ENCODE results near the gene TIMD4. TPM values are rescaled to one million over a fixed set of nuclear protein-coding genes. Genes with fewer than 3 reads are reported as not detected.
"Not testable (repeated sequence)": the region's sequence is repeated elsewhere in the genome, so short reads cannot be mapped to it uniquely, and the experiment has no call there.

The TIMD4 gene
- total and polyA plus RNA-seq, 2 donors (not counting 1 experiment from before 2014, with no cell fraction given): 0.07 TPM; not detected in 1

- no peaks in the 10 kb centered on the region for H3K9me3 Mint-ChIP-seq (ENCODE audit: insufficient read depth)
- no peak for DNase-seq
- ChIA-PET CTCF (no interaction called here), POLR2A (no interaction called here)
- Histone ChIP-seq H3K4me1 (ENCODE audit: control insufficient read depth in 2 of 2, insufficient read depth in 2 of 2, low read length in 2 of 2) (no peaks in the 10 kb centered on the region), H3K36me3 (replicated peaks in 1 of 2; ENCODE audit: control extremely low read depth in 1 of 2, control insufficient read depth in 1 of 2, extremely low read depth in 1 of 2, insufficient read depth in 2 of 2, low read length in 1 of 2) (no peaks in the 10 kb centered on the region), H3K9ac (ENCODE audit: low read length) (no peak overlapping the region), H3K9me3 (ENCODE audit: control extremely low read depth in 1 of 3, control insufficient read depth in 2 of 3, insufficient read depth in 1 of 3, low read length in 2 of 3) (no peaks in the 10 kb centered on the region), H3K4me3 (ENCODE audit: control extremely low read depth in 1 of 5, extremely low read depth in 1 of 5, insufficient read depth in 1 of 5, low read depth in 2 of 5, low read length in 4 of 5) (no peak overlapping the region), H3K79me2 (ENCODE audit: control insufficient read depth, insufficient read depth, low read length) (no peaks in the 10 kb centered on the region), H4K20me1 (ENCODE audit: control insufficient read depth, insufficient read depth, low read length, poor library complexity, severe bottlenecking) (no peaks in the 10 kb centered on the region), H3K27ac (ENCODE audit: low read length in 2 of 2) (no peak overlapping the region), H3K27me3 (replicated peaks in 1 of 4; ENCODE audit: control extremely low read depth in 1 of 4, control insufficient read depth in 3 of 4, insufficient read depth in 4 of 4, low read length in 3 of 4) (no peaks in the 10 kb centered on the region), H2AFZ (ENCODE audit: insufficient read depth, low read depth, low read length, poor library complexity, severe bottlenecking) (no peak overlapping the region), H3K4me2 (replicated peaks; ENCODE audit: low read depth, low read length, poor library complexity, severe bottlenecking) (no peak overlapping the region)
- WGBS (ENCODE audit: insufficient coverage): 100% methylated on average over 1 of the region's 3 CpGs
- TF ChIP-seq EZH2 (IDR thresholded peaks at IDR 0.05; ENCODE audit: borderline replicate concordance, insufficient read depth, low read depth, low read length, poor library complexity, severe bottlenecking) (no peak), CTCF (IDR thresholded peaks at IDR 0.05) (no peak)
- no peaks in the 10 kb centered on the region for H3K27me3 Mint-ChIP-seq
- no peaks in the 10 kb centered on the region for H3K4me1 Mint-ChIP-seq
- intact Hi-C loops (cut with micrococcal nuclease): no loop called here
- no peak overlapping the region for H3K27ac Mint-ChIP-seq
- ATAC-seq (ENCODE audit: low read depth): no peak
- H3K4me3 Mint-ChIP-seq: no peak overlapping the region
Measured at GRCh38 chr5:156929366-156929948, 33.6 kb downstream of the TIMD4 start.

GRCh38 chr5:156927545-156927944, 35.5 kb downstream of the TIMD4 start:
- Mint-ChIP-seq H3K27ac (no peak overlapping the region), H3K4me3 (no peak overlapping the region), H3K27me3 (no peaks in the 10 kb centered on the region), H3K4me1 (peaks cover 1% of the 10 kb centered on the region), H3K9me3 (ENCODE audit: insufficient read depth) (no peaks in the 10 kb centered on the region)
- no peaks in the 10 kb centered on the region for H3K79me2 ChIP-seq (ENCODE audit: control insufficient read depth, insufficient read depth, low read length)
- no CpG with 5 or more reads among the region's 1 CpG for WGBS (ENCODE audit: insufficient coverage)
- no peak for TF ChIP-seq CTCF (IDR thresholded peaks at IDR 0.05)
- TF ChIP-seq EZH2 (IDR thresholded peaks at IDR 0.05; ENCODE audit: borderline replicate concordance, insufficient read depth, low read depth, low read length, poor library complexity, severe bottlenecking): no peak
- no peaks in the 10 kb centered on the region for H4K20me1 ChIP-seq (ENCODE audit: control insufficient read depth, insufficient read depth, low read length, poor library complexity, severe bottlenecking)
- ATAC-seq (ENCODE audit: low read depth) (no peak), DNase-seq (no peak)
- H3K27me3 ChIP-seq (replicated peaks in 1 of 4; ENCODE audit: control extremely low read depth in 1 of 4, control insufficient read depth in 3 of 4, insufficient read depth in 4 of 4, low read length in 3 of 4): no peaks in the 10 kb centered on the region
- peaks cover under 1 to 1% of the 10 kb centered on the region in 2 donors for H3K4me1 ChIP-seq (ENCODE audit: control insufficient read depth in 2 of 2, insufficient read depth in 2 of 2, low read length in 2 of 2)
- H2AFZ ChIP-seq (ENCODE audit: insufficient read depth, low read depth, low read length, poor library complexity, severe bottlenecking): no peak overlapping the region
- no peak overlapping the region for H3K4me2 ChIP-seq (replicated peaks; ENCODE audit: low read depth, low read length, poor library complexity, severe bottlenecking)
- CTCF ChIA-PET: interaction anchor here (0.6 kb wide), 1 partner anchor 11 kb away, joined by 3 read pairs; no protein-coding TSS in a partner anchor
- H3K27ac ChIP-seq (ENCODE audit: low read length in 2 of 2): no peak overlapping the region
- no peak overlapping the region for H3K4me3 ChIP-seq (ENCODE audit: control extremely low read depth in 1 of 5, extremely low read depth in 1 of 5, insufficient read depth in 1 of 5, low read depth in 2 of 5, low read length in 4 of 5)
- POLR2A ChIA-PET: no interaction called here
- H3K36me3 ChIP-seq (replicated peaks in 1 of 2; ENCODE audit: control extremely low read depth in 1 of 2, control insufficient read depth in 1 of 2, extremely low read depth in 1 of 2, insufficient read depth in 2 of 2, low read length in 1 of 2): no peaks in the 10 kb centered on the region
- intact Hi-C loops (cut with micrococcal nuclease): no loop called here
- H3K9ac ChIP-seq (ENCODE audit: low read length): no peak overlapping the region
- H3K9me3 ChIP-seq (ENCODE audit: control extremely low read depth in 1 of 3, control insufficient read depth in 2 of 3, insufficient read depth in 1 of 3, low read length in 2 of 3): no peaks in the 10 kb centered on the region

- H3K4me1 ChIP-seq (ENCODE audit: control insufficient read depth in 2 of 2, insufficient read depth in 2 of 2, low read length in 2 of 2); CTCF ChIA-PET; H3K4me2 ChIP-seq (replicated peaks; ENCODE audit: low read depth, low read length, poor library complexity, severe bottlenecking); H3K4me3 ChIP-seq (ENCODE audit: control extremely low read depth in 1 of 5, extremely low read depth in 1 of 5, insufficient read depth in 1 of 5, low read depth in 2 of 5, low read length in 4 of 5); H3K9ac ChIP-seq (ENCODE audit: low read length); H2AFZ ChIP-seq (ENCODE audit: insufficient read depth, low read depth, low read length, poor library complexity, severe bottlenecking); ATAC-seq (ENCODE audit: low read depth); POLR2A ChIA-PET; H3K36me3 ChIP-seq (replicated peaks in 1 of 2; ENCODE audit: control extremely low read depth in 1 of 2, control insufficient read depth in 1 of 2, extremely low read depth in 1 of 2, insufficient read depth in 2 of 2, low read length in 1 of 2); H3K27ac ChIP-seq (ENCODE audit: low read length in 2 of 2); H3K27me3 ChIP-seq (replicated peaks in 1 of 4; ENCODE audit: control extremely low read depth in 1 of 4, control insufficient read depth in 3 of 4, insufficient read depth in 4 of 4, low read length in 3 of 4); H3K27ac Mint-ChIP-seq; H3K4me3 Mint-ChIP-seq; DNase-seq; H3K27me3 Mint-ChIP-seq; H3K9me3 Mint-ChIP-seq (ENCODE audit: insufficient read depth); H4K20me1 ChIP-seq (ENCODE audit: control insufficient read depth, insufficient read depth, low read length, poor library complexity, severe bottlenecking); H3K79me2 ChIP-seq (ENCODE audit: control insufficient read depth, insufficient read depth, low read length); H3K9me3 ChIP-seq (ENCODE audit: control extremely low read depth in 1 of 3, control insufficient read depth in 2 of 3, insufficient read depth in 1 of 3, low read length in 2 of 3); intact Hi-C loops (cut with micrococcal nuclease): not testable (repeated sequence)
- 92% methylated on average over 2 of the region's 4 CpGs for WGBS (ENCODE audit: insufficient coverage)
- H3K4me1 Mint-ChIP-seq: peaks cover 12% of the 10 kb centered on the region
Measured at GRCh38 chr5:156925767-156926166, 37.3 kb downstream of the TIMD4 start.
